ENCODE results near the gene STK4.

STK4 gene

GRCh38 chr20:44962483-44962882 lies 3.8 kb upstream of the STK4 start:
- TF ChIP-seq CTCF (IDR thresholded peaks at IDR 0.05; ENCODE audit: extremely low read depth, insufficient read depth, missing control alignments) = no peak

GRCh38 chr20:44963325-44964215 lies 2.7 kb upstream of the STK4 start:
- TF ChIP-seq CTCF (IDR thresholded peaks at IDR 0.05; ENCODE audit: extremely low read depth, insufficient read depth, missing control alignments) = no peak
- in situ Hi-C loops (cut with MboI; ENCODE audit: low pct_unique_long_range_greater_than_20kb, low sequenced_read_pairs, unreplicated experiment) = no loop called here
- DNase-seq (ENCODE audit: low spot score) = no peak

More at GRCh38 chr20:44962483-44962882, 3.8 kb upstream of the STK4 start:
- DNase-seq (ENCODE audit: low spot score) = no peak
- in situ Hi-C loops (cut with MboI; ENCODE audit: low pct_unique_long_range_greater_than_20kb, low sequenced_read_pairs, unreplicated experiment) = no loop called here

GRCh38 chr20:44965651-44966029 lies 672 bp upstream of the STK4 start:
- DNase-seq (ENCODE audit: low spot score) = no peak
- no peak for TF ChIP-seq CTCF (IDR thresholded peaks at IDR 0.05; ENCODE audit: extremely low read depth, insufficient read depth, missing control alignments)
- in situ Hi-C loops (cut with MboI; ENCODE audit: low pct_unique_long_range_greater_than_20kb, low sequenced_read_pairs, unreplicated experiment) = no loop called here

- in situ Hi-C loops (cut with MboI; ENCODE audit: low pct_unique_long_range_greater_than_20kb, low sequenced_read_pairs, unreplicated experiment) = no loop called here
- DNase-seq (ENCODE audit: low spot score) = no peak
These were observed 995 bp downstream of the STK4 start for GRCh38 chr20:44967207-44967807.

GRCh38 chr20:44969300-44969894 lies 3.1 kb downstream of the STK4 start:
- no peak for DNase-seq (ENCODE audit: low spot score)
- in situ Hi-C loops (cut with MboI; ENCODE audit: low pct_unique_long_range_greater_than_20kb, low sequenced_read_pairs, unreplicated experiment) = no loop called here
- no peak for TF ChIP-seq CTCF (IDR thresholded peaks at IDR 0.05; ENCODE audit: extremely low read depth, insufficient read depth, missing control alignments)

More at GRCh38 chr20:44967207-44967807, 995 bp downstream of the STK4 start:
- no peak for TF ChIP-seq CTCF (IDR thresholded peaks at IDR 0.05; ENCODE audit: extremely low read depth, insufficient read depth, missing control alignments)

- no peak for TF ChIP-seq CTCF (IDR thresholded peaks at IDR 0.05; ENCODE audit: extremely low read depth, insufficient read depth, missing control alignments)
- DNase-seq (ENCODE audit: low spot score) = no peak
- in situ Hi-C loops (cut with MboI; ENCODE audit: low pct_unique_long_range_greater_than_20kb, low sequenced_read_pairs, unreplicated experiment) = no loop called here
These were observed 4.0 kb downstream of the STK4 start for GRCh38 chr20:44970243-44970757.

Data from GM13977 (cell line).